ENCODE results near the gene POLR3H. TPM values are rescaled to one million over a fixed set of nuclear protein-coding genes. Genes with fewer than 3 reads are reported as not detected.

Gene POLR3H
- total and polyA plus RNA-seq, 2 experiments from 2014 or later, result 19.0 to 26.5 TPM

DNA sequence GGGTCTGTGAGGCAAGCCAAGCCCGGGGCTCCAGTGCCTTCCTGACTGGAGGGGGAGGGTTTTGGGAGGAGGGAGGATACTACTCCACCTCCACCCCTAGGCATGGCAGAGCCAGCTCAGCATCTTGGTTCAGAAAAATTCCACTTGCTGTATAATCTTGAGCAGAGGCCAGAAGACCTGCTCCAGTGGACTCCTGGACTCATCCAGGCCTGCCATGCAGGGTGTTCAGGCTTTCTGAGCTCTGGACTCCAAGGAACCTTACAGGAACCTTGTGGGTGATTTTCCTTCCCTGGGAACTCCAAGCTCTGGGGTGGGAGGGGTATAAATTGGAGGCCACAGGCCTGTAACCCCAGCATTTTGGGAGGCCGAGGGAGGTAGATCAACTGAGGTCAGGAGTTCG lies 26.0 kb upstream of the POLR3H start:
- Histone ChIP-seq H3K79me2 (replicated peaks; ENCODE audit: insufficient read depth) (no peaks in the 10 kb centered on the region), H3K27ac (ENCODE audit: low read depth) (no peak overlapping the region), H3K4me3 (no peak overlapping the region), H3K4me1 (ENCODE audit: insufficient read depth) (no peaks in the 10 kb centered on the region), H3K27me3 (ENCODE audit: insufficient read depth) (no peaks in the 10 kb centered on the region), H3K9me2 (ENCODE audit: insufficient read depth) (no peaks in the 10 kb centered on the region), H3F3A (replicated peaks; ENCODE audit: low read depth) (no peaks in the 10 kb centered on the region), H2AFZ (no peak overlapping the region), H4K20me1 (replicated peaks; ENCODE audit: insufficient read depth) (no peaks in the 10 kb centered on the region), H3K36me3 (ENCODE audit: insufficient read depth) (no peaks in the 10 kb centered on the region), H3K4me2 (no peak overlapping the region)
- Mint-ChIP-seq H3K4me1 (no peaks in the 10 kb centered on the region; the same call in 2 of the 3 replicates), H3K4me3 (no peak overlapping the region), H3K27me3 (ENCODE audit: insufficient read depth, low read depth, poor library complexity) (peaks cover 9% of the 10 kb centered on the region), H3K27ac (no peak overlapping the region), H3K9me3 (no peaks in the 10 kb centered on the region; the same call in 2 of the 3 replicates), H3K36me3 (ENCODE audit: low read depth) (no peaks in the 10 kb centered on the region)
- TF ChIP-seq POLR2AphosphoS5 (IDR thresholded peaks at IDR 0.05; ENCODE audit: low read depth), result no peak
- no peak for TF ChIP-seq NANOG (IDR thresholded peaks at IDR 0.05; ENCODE audit: borderline replicate concordance)
- TF ChIP-seq ZNF331 (CRISPR knock-in tag; IDR thresholded peaks at IDR 0.05; ENCODE audit: low read depth), result no peak
- TF ChIP-seq EZH2phosphoT487 (IDR thresholded peaks at IDR 0.05; ENCODE audit: unreplicated experiment), result no peak
- TF ChIP-seq EZH2 (IDR thresholded peaks at IDR 0.05; ENCODE audit: low read depth, unreplicated experiment), result no peak
- TF ChIP-seq ZNF114 (CRISPR knock-in tag; IDR thresholded peaks at IDR 0.05), result no peak
- TF ChIP-seq, protein P1, sequence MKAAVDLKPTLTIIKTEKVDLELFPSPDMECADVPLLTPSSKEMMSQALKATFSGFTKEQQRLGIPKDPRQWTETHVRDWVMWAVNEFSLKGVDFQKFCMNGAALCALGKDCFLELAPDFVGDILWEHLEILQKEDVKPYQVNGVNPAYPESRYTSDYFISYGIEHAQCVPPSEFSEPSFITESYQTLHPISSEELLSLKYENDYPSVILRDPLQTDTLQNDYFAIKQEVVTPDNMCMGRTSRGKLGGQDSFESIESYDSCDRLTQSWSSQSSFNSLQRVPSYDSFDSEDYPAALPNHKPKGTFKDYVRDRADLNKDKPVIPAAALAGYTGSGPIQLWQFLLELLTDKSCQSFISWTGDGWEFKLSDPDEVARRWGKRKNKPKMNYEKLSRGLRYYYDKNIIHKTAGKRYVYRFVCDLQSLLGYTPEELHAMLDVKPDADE (IDR thresholded peaks at IDR 0.05), result no peak
- TF ChIP-seq, protein P2, sequence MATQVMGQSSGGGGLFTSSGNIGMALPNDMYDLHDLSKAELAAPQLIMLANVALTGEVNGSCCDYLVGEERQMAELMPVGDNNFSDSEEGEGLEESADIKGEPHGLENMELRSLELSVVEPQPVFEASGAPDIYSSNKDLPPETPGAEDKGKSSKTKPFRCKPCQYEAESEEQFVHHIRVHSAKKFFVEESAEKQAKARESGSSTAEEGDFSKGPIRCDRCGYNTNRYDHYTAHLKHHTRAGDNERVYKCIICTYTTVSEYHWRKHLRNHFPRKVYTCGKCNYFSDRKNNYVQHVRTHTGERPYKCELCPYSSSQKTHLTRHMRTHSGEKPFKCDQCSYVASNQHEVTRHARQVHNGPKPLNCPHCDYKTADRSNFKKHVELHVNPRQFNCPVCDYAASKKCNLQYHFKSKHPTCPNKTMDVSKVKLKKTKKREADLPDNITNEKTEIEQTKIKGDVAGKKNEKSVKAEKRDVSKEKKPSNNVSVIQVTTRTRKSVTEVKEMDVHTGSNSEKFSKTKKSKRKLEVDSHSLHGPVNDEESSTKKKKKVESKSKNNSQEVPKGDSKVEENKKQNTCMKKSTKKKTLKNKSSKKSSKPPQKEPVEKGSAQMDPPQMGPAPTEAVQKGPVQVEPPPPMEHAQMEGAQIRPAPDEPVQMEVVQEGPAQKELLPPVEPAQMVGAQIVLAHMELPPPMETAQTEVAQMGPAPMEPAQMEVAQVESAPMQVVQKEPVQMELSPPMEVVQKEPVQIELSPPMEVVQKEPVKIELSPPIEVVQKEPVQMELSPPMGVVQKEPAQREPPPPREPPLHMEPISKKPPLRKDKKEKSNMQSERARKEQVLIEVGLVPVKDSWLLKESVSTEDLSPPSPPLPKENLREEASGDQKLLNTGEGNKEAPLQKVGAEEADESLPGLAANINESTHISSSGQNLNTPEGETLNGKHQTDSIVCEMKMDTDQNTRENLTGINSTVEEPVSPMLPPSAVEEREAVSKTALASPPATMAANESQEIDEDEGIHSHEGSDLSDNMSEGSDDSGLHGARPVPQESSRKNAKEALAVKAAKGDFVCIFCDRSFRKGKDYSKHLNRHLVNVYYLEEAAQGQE (IDR thresholded peaks at IDR 0.05; ENCODE audit: unreplicated experiment), result no peak
- TF ChIP-seq, protein P3, sequence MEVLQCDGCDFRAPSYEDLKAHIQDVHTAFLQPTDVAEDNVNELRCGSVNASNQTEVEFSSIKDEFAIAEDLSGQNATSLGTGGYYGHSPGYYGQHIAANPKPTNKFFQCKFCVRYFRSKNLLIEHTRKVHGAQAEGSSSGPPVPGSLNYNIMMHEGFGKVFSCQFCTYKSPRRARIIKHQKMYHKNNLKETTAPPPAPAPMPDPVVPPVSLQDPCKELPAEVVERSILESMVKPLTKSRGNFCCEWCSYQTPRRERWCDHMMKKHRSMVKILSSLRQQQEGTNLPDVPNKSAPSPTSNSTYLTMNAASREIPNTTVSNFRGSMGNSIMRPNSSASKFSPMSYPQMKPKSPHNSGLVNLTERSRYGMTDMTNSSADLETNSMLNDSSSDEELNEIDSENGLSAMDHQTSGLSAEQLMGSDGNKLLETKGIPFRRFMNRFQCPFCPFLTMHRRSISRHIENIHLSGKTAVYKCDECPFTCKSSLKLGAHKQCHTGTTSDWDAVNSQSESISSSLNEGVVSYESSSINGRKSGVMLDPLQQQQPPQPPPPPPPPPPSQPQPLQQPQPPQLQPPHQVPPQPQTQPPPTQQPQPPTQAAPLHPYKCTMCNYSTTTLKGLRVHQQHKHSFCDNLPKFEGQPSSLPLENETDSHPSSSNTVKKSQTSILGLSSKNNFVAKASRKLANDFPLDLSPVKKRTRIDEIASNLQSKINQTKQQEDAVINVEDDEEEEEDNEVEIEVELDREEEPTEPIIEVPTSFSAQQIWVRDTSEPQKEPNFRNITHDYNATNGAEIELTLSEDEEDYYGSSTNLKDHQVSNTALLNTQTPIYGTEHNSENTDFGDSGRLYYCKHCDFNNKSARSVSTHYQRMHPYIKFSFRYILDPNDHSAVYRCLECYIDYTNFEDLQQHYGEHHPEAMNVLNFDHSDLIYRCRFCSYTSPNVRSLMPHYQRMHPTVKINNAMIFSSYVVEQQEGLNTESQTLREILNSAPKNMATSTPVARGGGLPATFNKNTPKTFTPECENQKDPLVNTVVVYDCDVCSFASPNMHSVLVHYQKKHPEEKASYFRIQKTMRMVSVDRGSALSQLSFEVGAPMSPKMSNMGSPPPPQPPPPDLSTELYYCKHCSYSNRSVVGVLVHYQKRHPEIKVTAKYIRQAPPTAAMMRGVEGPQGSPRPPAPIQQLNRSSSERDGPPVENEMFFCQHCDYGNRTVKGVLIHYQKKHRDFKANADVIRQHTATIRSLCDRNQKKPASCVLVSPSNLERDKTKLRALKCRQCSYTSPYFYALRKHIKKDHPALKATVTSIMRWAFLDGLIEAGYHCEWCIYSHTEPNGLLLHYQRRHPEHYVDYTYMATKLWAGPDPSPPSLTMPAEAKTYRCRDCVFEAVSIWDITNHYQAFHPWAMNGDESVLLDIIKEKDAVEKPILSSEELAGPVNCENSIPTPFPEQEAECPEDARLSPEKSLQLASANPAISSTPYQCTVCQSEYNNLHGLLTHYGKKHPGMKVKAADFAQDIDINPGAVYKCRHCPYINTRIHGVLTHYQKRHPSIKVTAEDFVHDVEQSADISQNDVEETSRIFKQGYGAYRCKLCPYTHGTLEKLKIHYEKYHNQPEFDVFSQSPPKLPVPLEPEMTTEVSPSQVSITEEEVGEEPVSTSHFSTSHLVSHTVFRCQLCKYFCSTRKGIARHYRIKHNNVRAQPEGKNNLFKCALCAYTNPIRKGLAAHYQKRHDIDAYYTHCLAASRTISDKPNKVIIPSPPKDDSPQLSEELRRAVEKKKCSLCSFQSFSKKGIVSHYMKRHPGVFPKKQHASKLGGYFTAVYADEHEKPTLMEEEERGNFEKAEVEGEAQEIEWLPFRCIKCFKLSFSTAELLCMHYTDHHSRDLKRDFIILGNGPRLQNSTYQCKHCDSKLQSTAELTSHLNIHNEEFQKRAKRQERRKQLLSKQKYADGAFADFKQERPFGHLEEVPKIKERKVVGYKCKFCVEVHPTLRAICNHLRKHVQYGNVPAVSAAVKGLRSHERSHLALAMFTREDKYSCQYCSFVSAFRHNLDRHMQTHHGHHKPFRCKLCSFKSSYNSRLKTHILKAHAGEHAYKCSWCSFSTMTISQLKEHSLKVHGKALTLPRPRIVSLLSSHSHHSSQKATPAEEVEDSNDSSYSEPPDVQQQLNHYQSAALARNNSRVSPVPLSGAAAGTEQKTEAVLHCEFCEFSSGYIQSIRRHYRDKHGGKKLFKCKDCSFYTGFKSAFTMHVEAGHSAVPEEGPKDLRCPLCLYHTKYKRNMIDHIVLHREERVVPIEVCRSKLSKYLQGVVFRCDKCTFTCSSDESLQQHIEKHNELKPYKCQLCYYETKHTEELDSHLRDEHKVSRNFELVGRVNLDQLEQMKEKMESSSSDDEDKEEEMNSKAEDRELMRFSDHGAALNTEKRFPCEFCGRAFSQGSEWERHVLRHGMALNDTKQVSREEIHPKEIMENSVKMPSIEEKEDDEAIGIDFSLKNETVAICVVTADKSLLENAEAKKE (CRISPR knock-in tag; IDR thresholded peaks at IDR 0.05), result no peak
- no peak for TF ChIP-seq STAT1 (IDR thresholded peaks at IDR 0.05; ENCODE audit: unreplicated experiment)
- ATAC-seq (no peak), DNase-seq (ENCODE audit: low spot score) (no peak)
